ENCODE measurements around the gene HS6ST3.

HS6ST3 gene

DNA sequence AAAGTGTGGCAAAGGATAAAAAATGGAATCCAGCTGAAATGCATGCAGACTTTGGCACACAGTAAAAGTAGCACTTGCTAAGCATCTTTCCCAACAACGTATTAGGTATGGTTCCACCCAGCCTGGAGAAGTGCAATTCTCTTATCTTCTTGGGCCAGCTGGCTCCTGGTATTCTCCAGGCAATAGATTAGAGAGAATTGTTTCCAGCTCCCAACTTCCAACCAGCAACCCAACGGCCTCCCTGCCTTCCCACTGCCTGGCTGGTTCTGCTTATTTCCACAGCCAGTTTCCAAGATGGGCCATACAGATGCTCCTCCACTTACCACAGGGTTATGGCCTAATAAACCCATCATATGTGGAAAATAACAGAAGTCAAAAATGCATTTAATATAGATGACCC is 771.0 kb downstream of the HS6ST3 start:
- FAIRE-seq: no peak

DNA sequence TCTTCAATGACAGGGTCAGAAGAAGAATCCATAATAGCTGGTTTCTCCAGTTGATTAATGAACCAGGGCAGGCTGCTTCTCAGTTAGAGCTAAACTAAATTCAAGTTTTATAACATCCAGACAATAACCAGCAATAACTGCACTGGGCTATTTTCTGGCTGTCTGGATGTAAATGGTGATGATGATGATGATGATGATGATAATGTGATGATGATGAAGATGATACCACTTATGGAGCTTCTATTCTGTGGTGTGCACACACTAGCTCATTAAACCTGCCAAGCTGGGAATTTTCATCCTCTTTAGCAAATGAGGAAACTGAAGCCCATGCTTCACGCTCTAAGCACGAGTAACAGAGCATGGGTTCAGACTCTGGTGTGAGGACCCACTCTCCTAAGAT is 772.2 kb downstream of the HS6ST3 start:
- no peak for FAIRE-seq

DNA sequence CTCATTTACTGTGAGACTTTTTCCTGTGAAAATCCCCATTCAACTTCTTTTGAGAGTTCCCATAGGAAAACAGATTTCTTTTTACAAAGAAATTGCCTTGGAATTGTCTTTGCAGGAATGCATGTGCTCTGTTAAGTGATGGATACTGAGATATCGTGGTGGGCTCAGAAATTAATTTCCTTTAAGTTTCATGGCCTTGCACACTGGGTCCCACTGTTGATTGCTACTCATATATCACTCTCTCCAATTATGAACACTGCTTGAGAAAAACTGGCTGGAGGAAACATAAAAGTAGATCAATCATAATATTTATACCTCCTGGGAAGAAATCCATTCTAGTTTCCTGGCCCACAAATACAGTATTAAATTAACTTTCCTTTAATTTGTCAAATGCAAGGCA is 773.1 kb downstream of the HS6ST3 start:
- no peak for FAIRE-seq

DNA sequence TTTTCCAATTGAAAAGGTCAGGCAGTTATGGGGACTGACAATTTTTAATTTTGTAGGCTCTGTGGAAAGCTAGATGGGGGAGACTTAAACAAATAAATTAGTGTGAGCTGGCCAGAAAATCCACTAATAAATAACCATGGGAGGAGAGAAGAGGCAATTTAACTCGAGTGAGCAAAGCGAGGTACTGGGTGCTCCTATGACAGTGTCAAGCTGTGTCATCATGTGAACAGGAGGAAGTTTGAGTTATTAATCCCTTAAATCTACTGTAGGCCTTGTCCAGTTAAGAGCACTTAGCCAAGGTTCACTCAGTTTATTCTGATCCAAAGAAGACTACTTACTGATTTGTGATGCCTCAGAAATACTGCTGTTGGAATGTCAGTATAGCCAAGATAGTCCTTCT is 781.6 kb downstream of the HS6ST3 start:
- no peak for FAIRE-seq

DNA sequence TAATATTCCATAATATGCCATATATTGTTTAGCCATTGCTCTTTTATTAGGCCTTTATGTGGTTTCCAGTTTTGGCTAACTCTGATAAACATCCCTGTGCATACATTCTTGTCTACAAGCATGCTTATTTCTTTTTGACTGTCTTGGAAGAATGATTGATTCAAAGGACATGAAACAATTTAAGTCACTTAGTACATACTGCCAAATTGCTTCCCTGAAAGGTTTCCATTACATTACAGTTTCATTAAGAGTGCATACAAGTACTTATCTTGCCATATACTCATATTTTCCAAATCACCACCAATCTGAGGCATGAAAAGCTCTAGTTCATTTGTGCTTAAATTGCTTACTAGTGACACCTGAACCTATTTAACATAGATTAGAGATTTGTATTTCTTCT is 790.5 kb downstream of the HS6ST3 start:
- no peak for FAIRE-seq

All from endometrium (tissue), 2 donors.